Activated naive CD8-positive, alpha-beta T cell treated with anti-CD3 and anti-CD28 coated beads, Interleukin-2, amount 10 ng/mL, durations not matched to agents 7 days and 5 days (primary cell): ENCODE results near the gene IL6. TPM values are rescaled to one million over a fixed set of nuclear protein-coding genes. Genes with fewer than 3 reads are reported as not detected.
"Not testable (repeated sequence)": the region's sequence is repeated elsewhere in the genome, so short reads cannot be mapped to it uniquely, and the experiment has no call there.

Source experiments
- ATAC-seq: fragments of 150-1000 bp; cut with Tn5 transposase; one replicate; pipeline ENCODE4 v1.10.0; 2021; ENCODE audit warnings: low read depth, moderate library complexity
- POLR2A ChIA-PET: fragments of 350-600 bp; sonication (Branson Sonifier 250); formaldehyde crosslinking; loops from one replicate; lab custom pipeline; 2021; ENCODE audit warnings: antibody characterized with exemption; lab: Charles Lee
- DNase-seq: peaks from one replicate; pipeline ENCODE4 v3.0.0; 2021
- H3K27ac Mint-ChIP-seq: one replicate; pipeline ENCODE4 v1.8.0; 2022; ENCODE audit warnings: mild to moderate bottlenecking, mixed read lengths
- H3K27me3 Mint-ChIP-seq: one replicate; pipeline ENCODE4 v1.8.0; 2022; ENCODE audit warnings: mild to moderate bottlenecking, moderate library complexity, mixed read lengths
- H3K36me3 Mint-ChIP-seq: one replicate; pipeline ENCODE4 v1.8.0; 2021; ENCODE audit warnings: mild to moderate bottlenecking, mixed read lengths
- H3K4me1 Mint-ChIP-seq: one replicate; pipeline ENCODE4 v1.8.0; 2021; ENCODE audit warnings: mixed read lengths
- H3K4me3 Mint-ChIP-seq: one replicate; pipeline ENCODE4 v1.8.0; 2022; ENCODE audit warnings: mild to moderate bottlenecking, moderate library complexity, mixed read lengths
- H3K9me3 Mint-ChIP-seq: one replicate; pipeline ENCODE4 v1.8.0; 2021; ENCODE audit warnings: mixed read lengths
- total RNA-seq, 2 experiments: library from RNA; stranded (reverse); gene quantifications; one replicate each; pipeline ENCODE4 v1.2.3, GENCODE V29; 2021

IL6 gene
- total RNA-seq: under 1 TPM; 0.64 to 0.99 TPM

- Mint-ChIP-seq H3K9me3 (no peaks in the 10 kb centered on the region), H3K4me1 (peaks cover 50% of the 10 kb centered on the region), H3K4me3 (peak within 1 kb of the TSS; percentile 75), H3K27me3 (peaks cover 9% of the 10 kb centered on the region), H3K36me3 (peaks cover 3% of the 10 kb centered on the region), H3K27ac (peak within 1 kb of the TSS; percentile 83)
- peak; percentile 38 for ATAC-seq
- POLR2A ChIA-PET: interaction anchor here (0.6 to 3.6 kb wide), 8 partner anchors 17 to 167 kb away, joined by 3 to 22 read pairs (median 4); no protein-coding TSS in a partner anchor
- DNase-seq: peak; percentile 50
Observed at GRCh38 chr7:22726907-22727713, at the start of gene IL6. Gene IL6 (plus strand): TSS chr7:22727200. CDS start chr7:22727263, 63 bp downstream.

GRCh38 chr7:22677263-22677662, 49.7 kb upstream of the IL6 start:
- H3K27me3 Mint-ChIP-seq, DNase-seq, H3K9me3 Mint-ChIP-seq: not testable (repeated sequence)
- ATAC-seq: peak; percentile 31
- peak overlapping the region; percentile 78 for H3K4me3 Mint-ChIP-seq
- peaks cover 80% of the 10 kb centered on the region for H3K4me1 Mint-ChIP-seq
- peaks cover 30% of the 10 kb centered on the region for H3K36me3 Mint-ChIP-seq
- peak overlapping the region; percentile 91 for H3K27ac Mint-ChIP-seq
- POLR2A ChIA-PET: interaction anchor here (0.6 to 4.0 kb wide), 6 partner anchors 20 to 114 kb away, joined by 4 to 39 read pairs (median 8); partner anchors contain the start of gene IL6

GRCh38 chr7:22677680-22678079, 49.3 kb upstream of the IL6 start:
- peaks cover 30% of the 10 kb centered on the region for H3K36me3 Mint-ChIP-seq
- no peak for DNase-seq
- no peak for ATAC-seq
- no peaks in the 10 kb centered on the region for H3K27me3 Mint-ChIP-seq
- POLR2A ChIA-PET: interaction anchor here (1.0 to 4.0 kb wide), 5 partner anchors 19 to 114 kb away, joined by 4 to 39 read pairs (median 10); partner anchors contain the start of gene IL6
- H3K27ac Mint-ChIP-seq: peak overlapping the region; percentile 91
- peaks cover 76% of the 10 kb centered on the region for H3K4me1 Mint-ChIP-seq
- H3K4me3 Mint-ChIP-seq: peak overlapping the region; percentile 78
- peaks cover 7% of the 10 kb centered on the region for H3K9me3 Mint-ChIP-seq

GRCh38 chr7:22680482-22680911, 46.5 kb upstream of the IL6 start:
- Mint-ChIP-seq H3K4me1 (peaks cover 62% of the 10 kb centered on the region), H3K27me3 (peaks cover 7% of the 10 kb centered on the region), H3K27ac (peak overlapping the region; percentile 86), H3K9me3 (peaks cover 9% of the 10 kb centered on the region), H3K36me3 (peaks cover 31% of the 10 kb centered on the region), H3K4me3 (peak overlapping the region; percentile 48)
- DNase-seq (no peak), ATAC-seq (peak; percentile 43)
- POLR2A ChIA-PET: interaction anchor here (1.0 to 1.6 kb wide), 5 partner anchors 8 to 118 kb away, joined by 3 to 5 read pairs (median 4); no protein-coding TSS in a partner anchor

GRCh38 chr7:22681312-22681711, 45.7 kb upstream of the IL6 start:
- ATAC-seq (no peak), DNase-seq (no peak)
- peaks cover 9% of the 10 kb centered on the region for H3K9me3 Mint-ChIP-seq
- H3K4me3 Mint-ChIP-seq: peak overlapping the region; percentile 48
- peaks cover 7% of the 10 kb centered on the region for H3K27me3 Mint-ChIP-seq
- POLR2A ChIA-PET: interaction anchor here (0.6 to 1.6 kb wide), 5 partner anchors 9 to 1240 kb away, joined by 3 to 4 read pairs (median 4); no protein-coding TSS in a partner anchor
- peaks cover 31% of the 10 kb centered on the region for H3K36me3 Mint-ChIP-seq
- H3K4me1 Mint-ChIP-seq: peaks cover 56% of the 10 kb centered on the region
- peak overlapping the region; percentile 86 for H3K27ac Mint-ChIP-seq

GRCh38 chr7:22681852-22682657, 44.9 kb upstream of the IL6 start:
- Mint-ChIP-seq H3K27ac (peak overlapping the region; percentile 10), H3K9me3 (peaks cover 9% of the 10 kb centered on the region), H3K36me3 (peaks cover 31% of the 10 kb centered on the region), H3K27me3 (peaks cover 7% of the 10 kb centered on the region), H3K4me1 (peaks cover 48% of the 10 kb centered on the region), H3K4me3 (no peak overlapping the region)
- DNase-seq: no peak
- POLR2A ChIA-PET: interaction anchor here (0.6 to 1.6 kb wide), 2 partner anchors 15 to 41 kb away, joined by 4 read pairs; no protein-coding TSS in a partner anchor
- ATAC-seq: no peak

- ATAC-seq (no peak), DNase-seq (no peak)
- Mint-ChIP-seq H3K36me3 (peaks cover 29% of the 10 kb centered on the region), H3K9me3 (peaks cover 9% of the 10 kb centered on the region), H3K27me3 (peaks cover 7% of the 10 kb centered on the region), H3K4me3 (no peak overlapping the region), H3K27ac (no peak overlapping the region), H3K4me1 (peaks cover 37% of the 10 kb centered on the region)
- POLR2A ChIA-PET: no interaction called here
Observed at GRCh38 chr7:22683379-22683778, 43.6 kb upstream of the IL6 start.

- Mint-ChIP-seq H3K27ac (no peak overlapping the region), H3K4me3 (no peak overlapping the region), H3K9me3 (peaks cover 10% of the 10 kb centered on the region), H3K36me3 (peaks cover 28% of the 10 kb centered on the region), H3K27me3 (peaks cover 21% of the 10 kb centered on the region), H3K4me1 (peaks cover 22% of the 10 kb centered on the region)
- ATAC-seq: no peak
- no peak for DNase-seq
- POLR2A ChIA-PET: interaction anchor here (1.6 kb wide), 1 partner anchor 11 kb away, joined by 5 read pairs; no protein-coding TSS in a partner anchor
Observed at GRCh38 chr7:22686620-22687019, 40.4 kb upstream of the IL6 start.

- peaks cover 22% of the 10 kb centered on the region for H3K36me3 Mint-ChIP-seq
Observed at GRCh38 chr7:22688084-22688483, 38.9 kb upstream of the IL6 start.

GRCh38 chr7:22688934-22689333, 38.1 kb upstream of the IL6 start:
- H3K27ac Mint-ChIP-seq, ATAC-seq, DNase-seq, H3K9me3 Mint-ChIP-seq, H3K4me3 Mint-ChIP-seq, POLR2A ChIA-PET: not testable (repeated sequence)
- H3K4me1 Mint-ChIP-seq: peaks cover 15% of the 10 kb centered on the region
- H3K36me3 Mint-ChIP-seq: peaks cover 20% of the 10 kb centered on the region
- H3K27me3 Mint-ChIP-seq: peaks cover 20% of the 10 kb centered on the region

More at GRCh38 chr7:22688084-22688483, 38.9 kb upstream of the IL6 start:
- DNase-seq: no peak
- Mint-ChIP-seq H3K4me3 (no peak overlapping the region), H3K27me3 (peaks cover 24% of the 10 kb centered on the region), H3K27ac (no peak overlapping the region), H3K9me3 (peaks cover 4% of the 10 kb centered on the region), H3K4me1 (peaks cover 16% of the 10 kb centered on the region)
- POLR2A ChIA-PET: interaction anchor here (0.7 kb wide), 1 partner anchor 515 kb away, joined by 4 read pairs; no protein-coding TSS in a partner anchor
- no peak for ATAC-seq

- peak overlapping the region; percentile 49 for H3K4me3 Mint-ChIP-seq
- POLR2A ChIA-PET: interaction anchor here (4.2 kb wide), 1 partner anchor 17 kb away, joined by 39 read pairs; no protein-coding TSS in a partner anchor
- peaks cover 14% of the 10 kb centered on the region for H3K27me3 Mint-ChIP-seq
- H3K4me1 Mint-ChIP-seq: peaks cover 60% of the 10 kb centered on the region
- peak; percentile 70 for ATAC-seq
- peaks cover 1% of the 10 kb centered on the region for H3K9me3 Mint-ChIP-seq
- peaks cover 15% of the 10 kb centered on the region for H3K36me3 Mint-ChIP-seq
- DNase-seq: no peak
- H3K27ac Mint-ChIP-seq: peak overlapping the region; percentile 51
Observed at GRCh38 chr7:22694597-22695207, 32.3 kb upstream of the IL6 start.

- ATAC-seq (no peak), DNase-seq (no peak)
- H3K27me3 Mint-ChIP-seq: peaks cover 6% of the 10 kb centered on the region
- peak overlapping the region; percentile 51 for H3K27ac Mint-ChIP-seq
- peaks cover 1% of the 10 kb centered on the region for H3K9me3 Mint-ChIP-seq
- H3K4me1 Mint-ChIP-seq: peaks cover 61% of the 10 kb centered on the region
- peaks cover 14% of the 10 kb centered on the region for H3K36me3 Mint-ChIP-seq
- POLR2A ChIA-PET: interaction anchor here (4.2 kb wide), 1 partner anchor 18 kb away, joined by 39 read pairs; no protein-coding TSS in a partner anchor
- H3K4me3 Mint-ChIP-seq: peak overlapping the region; percentile 28
Observed at GRCh38 chr7:22695476-22696132, 31.4 kb upstream of the IL6 start.
